ENCODE data around the gene METTL25.
A peak's percentile ranks its signal among the peaks of the same experiment; 100 is the strongest.

METTL25 gene

DNA sequence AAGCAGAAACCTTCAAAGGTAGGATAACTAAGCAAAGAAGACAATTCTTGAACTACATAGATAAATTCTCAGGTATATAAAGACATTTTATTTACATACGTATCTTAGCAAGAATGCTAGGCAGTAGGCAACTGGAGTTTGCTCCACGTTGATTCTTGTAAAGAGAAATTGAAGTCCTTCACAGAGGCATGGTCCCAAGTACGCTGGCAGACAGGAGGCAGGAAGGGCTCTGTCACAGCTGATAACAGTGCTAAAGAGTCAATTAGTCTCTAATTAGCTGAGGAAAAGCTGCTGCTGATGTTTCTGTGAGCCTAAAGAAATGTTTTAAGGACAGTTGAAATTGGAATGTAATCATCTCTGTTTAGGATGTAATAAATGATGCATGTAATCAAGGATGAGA lies 146.8 kb downstream of the METTL25 start:
- TF ChIP-seq SUZ12 (IDR thresholded peaks at IDR 0.05) (no peak), CTBP1 (IDR thresholded peaks at IDR 0.05; ENCODE audit: borderline replicate concordance) (no peak), TARDBP (IDR thresholded peaks at IDR 0.05) (no peak), FOXM1 (IDR thresholded peaks at IDR 0.05; ENCODE audit: borderline replicate concordance) (no peak), NFRKB (IDR thresholded peaks at IDR 0.05) (no peak), HDGF (IDR thresholded peaks at IDR 0.05; ENCODE audit: borderline replicate concordance) (no peak), ARNT (IDR thresholded peaks at IDR 0.05) (no peak), LEF1 (IDR thresholded peaks at IDR 0.05; ENCODE audit: borderline replicate concordance) (no peak), FOXK2 (IDR thresholded peaks at IDR 0.05) (no peak), L3MBTL2 (conservative IDR thresholded peaks at IDR 0.05) (no peak), FOXA1 (IDR thresholded peaks at IDR 0.05) (no peak), ZNF384 (IDR thresholded peaks at IDR 0.05) (no peak), BHLHE40 (IDR thresholded peaks at IDR 0.05; ENCODE audit: borderline replicate concordance) (no peak), ELF4 (IDR thresholded peaks at IDR 0.05) (no peak), SP1 (IDR thresholded peaks at IDR 0.05) (no peak)
- TF ChIP-seq, protein P1, sequence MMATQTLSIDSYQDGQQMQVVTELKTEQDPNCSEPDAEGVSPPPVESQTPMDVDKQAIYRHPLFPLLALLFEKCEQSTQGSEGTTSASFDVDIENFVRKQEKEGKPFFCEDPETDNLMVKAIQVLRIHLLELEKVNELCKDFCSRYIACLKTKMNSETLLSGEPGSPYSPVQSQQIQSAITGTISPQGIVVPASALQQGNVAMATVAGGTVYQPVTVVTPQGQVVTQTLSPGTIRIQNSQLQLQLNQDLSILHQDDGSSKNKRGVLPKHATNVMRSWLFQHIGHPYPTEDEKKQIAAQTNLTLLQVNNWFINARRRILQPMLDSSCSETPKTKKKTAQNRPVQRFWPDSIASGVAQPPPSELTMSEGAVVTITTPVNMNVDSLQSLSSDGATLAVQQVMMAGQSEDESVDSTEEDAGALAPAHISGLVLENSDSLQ (IDR thresholded peaks at IDR 0.05) = no peak
- ChIA-PET CTCF (no interaction called here), POLR2A (no interaction called here)
- no peak for DNase-seq (ENCODE audit: extremely low spot score)

DNA sequence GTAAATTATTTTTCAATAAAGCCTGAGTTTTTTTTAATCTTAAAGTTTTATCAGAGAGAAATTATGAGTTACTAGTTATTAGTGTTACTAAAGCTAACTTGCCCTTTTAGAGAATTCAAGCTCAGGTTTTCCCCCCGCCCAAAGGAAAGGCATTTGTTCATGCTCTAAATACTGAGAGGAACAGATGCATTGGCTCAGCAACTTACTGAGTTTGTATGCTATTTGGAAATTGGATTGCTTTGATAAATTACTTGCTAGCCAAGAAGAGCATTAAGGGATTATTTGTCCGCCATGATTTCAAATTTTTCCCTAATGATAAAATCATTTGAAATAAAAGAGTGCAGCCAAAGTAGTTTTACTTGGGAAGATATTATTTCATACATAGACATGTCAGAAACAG lies 149.4 kb downstream of the METTL25 start:
- TF ChIP-seq FOXA1 (IDR thresholded peaks at IDR 0.05) (no peak), CTBP1 (IDR thresholded peaks at IDR 0.05; ENCODE audit: borderline replicate concordance) (no peak), FOXM1 (IDR thresholded peaks at IDR 0.05; ENCODE audit: borderline replicate concordance) (no peak), HDGF (IDR thresholded peaks at IDR 0.05; ENCODE audit: borderline replicate concordance) (no peak), ELF4 (IDR thresholded peaks at IDR 0.05) (no peak), LEF1 (IDR thresholded peaks at IDR 0.05; ENCODE audit: borderline replicate concordance) (no peak), TARDBP (IDR thresholded peaks at IDR 0.05) (no peak), ARNT (IDR thresholded peaks at IDR 0.05) (no peak), L3MBTL2 (conservative IDR thresholded peaks at IDR 0.05) (no peak), SUZ12 (IDR thresholded peaks at IDR 0.05) (no peak), NFRKB (IDR thresholded peaks at IDR 0.05) (no peak), SP1 (IDR thresholded peaks at IDR 0.05) (no peak), BHLHE40 (IDR thresholded peaks at IDR 0.05; ENCODE audit: borderline replicate concordance) (no peak), ZNF384 (IDR thresholded peaks at IDR 0.05) (no peak), FOXK2 (IDR thresholded peaks at IDR 0.05) (no peak)
- TF ChIP-seq, protein P1 (IDR thresholded peaks at IDR 0.05) = no peak
- CTCF ChIA-PET = no interaction called here
- DNase-seq (ENCODE audit: extremely low spot score) = no peak
- POLR2A ChIA-PET = no interaction called here

DNA sequence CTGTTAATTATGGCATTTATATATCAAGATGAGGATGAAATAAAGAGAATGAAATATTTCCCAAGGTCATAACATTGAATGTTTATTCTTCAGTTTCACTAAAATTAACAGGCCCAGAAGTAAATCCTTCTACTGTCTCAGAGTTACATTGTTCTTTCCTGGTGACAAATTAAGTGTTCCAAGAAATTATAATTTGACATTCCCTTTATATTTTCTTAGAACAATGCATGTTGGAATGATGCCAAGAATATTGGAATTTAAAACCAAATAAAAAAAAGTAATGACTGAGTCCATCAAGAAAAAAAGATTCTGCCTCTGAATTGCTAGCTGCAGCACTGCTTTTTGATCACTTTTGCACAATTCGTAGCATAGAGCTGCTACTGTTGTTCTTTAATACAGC lies 152.1 kb downstream of the METTL25 start:
- no peak for DNase-seq (ENCODE audit: extremely low spot score)
- ChIA-PET POLR2A (no interaction called here), CTCF (no interaction called here)
- TF ChIP-seq TARDBP (IDR thresholded peaks at IDR 0.05) = no peak
- TF ChIP-seq ZNF384 (IDR thresholded peaks at IDR 0.05) = no peak
- TF ChIP-seq, protein P1 (IDR thresholded peaks at IDR 0.05) = no peak
- no peak for TF ChIP-seq FOXM1 (IDR thresholded peaks at IDR 0.05; ENCODE audit: borderline replicate concordance)
- TF ChIP-seq HDGF (IDR thresholded peaks at IDR 0.05; ENCODE audit: borderline replicate concordance) = no peak
- no peak for TF ChIP-seq BHLHE40 (IDR thresholded peaks at IDR 0.05; ENCODE audit: borderline replicate concordance)
- no peak for TF ChIP-seq ELF4 (IDR thresholded peaks at IDR 0.05)
- no peak for TF ChIP-seq SP1 (IDR thresholded peaks at IDR 0.05)
- TF ChIP-seq LEF1 (IDR thresholded peaks at IDR 0.05; ENCODE audit: borderline replicate concordance) = no peak

DNA sequence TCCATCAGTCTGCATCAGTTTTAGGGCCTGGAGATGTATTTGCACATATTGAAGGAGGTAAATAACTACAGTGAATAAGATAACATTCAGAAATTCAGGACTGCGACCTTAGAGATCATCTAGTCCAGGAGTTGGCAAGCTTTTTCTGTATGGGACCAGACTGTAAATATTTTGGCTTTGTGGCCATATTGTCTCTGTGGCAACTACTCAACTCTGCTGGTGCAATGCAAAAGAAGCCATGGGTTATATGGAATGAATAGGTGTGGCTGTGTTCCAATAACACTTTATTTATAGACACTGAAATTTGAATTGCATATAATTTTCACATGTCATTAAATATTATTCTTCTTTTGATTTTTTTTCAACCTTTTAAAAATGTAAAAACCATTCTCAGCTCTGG lies 156.6 kb downstream of the METTL25 start:
- no peak for DNase-seq (ENCODE audit: extremely low spot score)
- CTCF ChIA-PET = no interaction called here
- no peak for TF ChIP-seq NFRKB (IDR thresholded peaks at IDR 0.05)
- TF ChIP-seq L3MBTL2 (conservative IDR thresholded peaks at IDR 0.05) = no peak
- TF ChIP-seq CTBP1 (IDR thresholded peaks at IDR 0.05; ENCODE audit: borderline replicate concordance) = no peak
- TF ChIP-seq SUZ12 (IDR thresholded peaks at IDR 0.05) = no peak
- no peak for TF ChIP-seq FOXK2 (IDR thresholded peaks at IDR 0.05)
- no peak for TF ChIP-seq BHLHE40 (IDR thresholded peaks at IDR 0.05; ENCODE audit: borderline replicate concordance)
- TF ChIP-seq FOXM1 (IDR thresholded peaks at IDR 0.05; ENCODE audit: borderline replicate concordance) = no peak
- TF ChIP-seq SP1 (IDR thresholded peaks at IDR 0.05) = no peak
- POLR2A ChIA-PET = no interaction called here

DNA sequence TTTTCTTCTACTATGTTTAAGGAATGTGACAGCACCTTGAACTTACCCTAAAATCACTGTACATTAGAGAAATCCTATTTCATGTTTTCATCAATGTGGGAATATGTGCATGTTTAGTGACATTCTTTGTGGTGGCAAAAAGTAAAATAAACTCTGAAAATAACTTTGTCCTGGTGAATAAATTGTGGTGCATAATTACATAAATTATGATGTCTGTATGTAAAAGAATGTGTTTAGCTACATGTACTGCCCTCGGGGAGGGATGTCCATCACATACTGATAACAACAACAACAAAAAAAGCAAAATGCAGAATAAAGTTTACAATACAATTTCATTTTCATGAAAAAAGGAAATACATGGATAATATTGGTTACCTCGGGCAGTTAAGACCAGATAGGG lies 157.3 kb downstream of the METTL25 start:
- TF ChIP-seq ELF4 (IDR thresholded peaks at IDR 0.05) (no peak), CTBP1 (IDR thresholded peaks at IDR 0.05; ENCODE audit: borderline replicate concordance) (no peak), LEF1 (IDR thresholded peaks at IDR 0.05; ENCODE audit: borderline replicate concordance) (no peak), ZNF384 (IDR thresholded peaks at IDR 0.05) (no peak), FOXM1 (IDR thresholded peaks at IDR 0.05; ENCODE audit: borderline replicate concordance) (no peak), FOXK2 (IDR thresholded peaks at IDR 0.05) (no peak), HDGF (IDR thresholded peaks at IDR 0.05; ENCODE audit: borderline replicate concordance) (no peak), SUZ12 (IDR thresholded peaks at IDR 0.05) (no peak), L3MBTL2 (conservative IDR thresholded peaks at IDR 0.05) (no peak)
- POLR2A ChIA-PET = no interaction called here
- DNase-seq (ENCODE audit: extremely low spot score) = no peak
- CTCF ChIA-PET = no interaction called here

DNA sequence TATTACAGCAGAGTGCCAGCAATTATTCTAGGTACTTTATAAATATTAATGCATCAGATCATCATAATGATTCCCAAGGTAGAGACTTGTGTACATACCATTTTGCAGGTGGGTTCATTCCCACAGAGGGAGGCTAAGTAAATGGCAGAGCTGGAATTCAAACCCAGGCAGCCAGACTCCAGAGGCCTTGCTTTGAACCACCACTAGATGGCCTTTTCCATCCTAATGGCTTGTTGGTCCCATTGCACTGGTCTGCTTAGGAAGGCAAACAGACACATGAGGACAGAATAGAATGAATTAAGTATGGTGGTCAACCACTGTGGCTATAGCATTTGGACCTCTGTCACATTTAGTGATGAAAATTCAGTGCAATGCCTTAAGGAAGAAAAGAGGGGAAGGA lies 158.7 kb downstream of the METTL25 start:
- peak; percentile 37 for DNase-seq (ENCODE audit: extremely low spot score)
- CTCF ChIA-PET = no interaction called here
- TF ChIP-seq SUZ12 (IDR thresholded peaks at IDR 0.05) = no peak
- TF ChIP-seq TARDBP (IDR thresholded peaks at IDR 0.05) = no peak
- no peak for TF ChIP-seq LEF1 (IDR thresholded peaks at IDR 0.05; ENCODE audit: borderline replicate concordance)
- TF ChIP-seq ARNT (IDR thresholded peaks at IDR 0.05) = no peak
- TF ChIP-seq NFRKB (IDR thresholded peaks at IDR 0.05) = no peak
- no peak for TF ChIP-seq ZNF384 (IDR thresholded peaks at IDR 0.05)
- no peak for TF ChIP-seq HDGF (IDR thresholded peaks at IDR 0.05; ENCODE audit: borderline replicate concordance)
- TF ChIP-seq L3MBTL2 (conservative IDR thresholded peaks at IDR 0.05) = no peak
- TF ChIP-seq SP1 (IDR thresholded peaks at IDR 0.05) = no peak
- TF ChIP-seq, protein P1 (IDR thresholded peaks at IDR 0.05) = no peak
- no peak for TF ChIP-seq ELF4 (IDR thresholded peaks at IDR 0.05)
- POLR2A ChIA-PET = no interaction called here

Data from HEK293T (cell line).